HEK293 (cell line): ENCODE results near the gene SLITRK5.

Experiments used
- CTCF ChIP-seq: fragments of 450-650 bp; formaldehyde crosslinking; IDR thresholded peaks from 2 replicates; pipeline ENCODE4 v1.5.1; 2016; ENCODE audit warnings: missing biosample characterization, missing genetic modification characterization
- INSM2 ChIP-seq: fragments of 450-650 bp; formaldehyde crosslinking; IDR thresholded peaks from 2 replicates; pipeline ENCODE4 v1.5.1; 2016; ENCODE audit warnings: missing biosample characterization, missing genetic modification characterization
- MYNN ChIP-seq: fragments of 450-650 bp; formaldehyde crosslinking; IDR thresholded peaks from 2 replicates; pipeline ENCODE4 v1.5.1; 2016; ENCODE audit warnings: missing biosample characterization, missing genetic modification characterization, borderline replicate concordance
- TRIM28 ChIP-seq: IDR thresholded peaks from 2 replicates; pipeline ENCODE4 v1.6.1; 2011; ENCODE audit warnings: low read length, control low read depth, borderline replicate concordance
- ZBTB11 ChIP-seq: fragments of 450-650 bp; formaldehyde crosslinking; conservative IDR thresholded peaks from 2 replicates; pipeline ENCODE4 v1.5.1; 2016; ENCODE audit warnings: low read depth, missing biosample characterization, missing genetic modification characterization
- ZBTB8A ChIP-seq: fragments of 450-650 bp; formaldehyde crosslinking; IDR thresholded peaks from 2 replicates; pipeline ENCODE4 v1.5.1; 2016; ENCODE audit warnings: missing biosample characterization, missing genetic modification characterization
- ZIC2 ChIP-seq: fragments of 450-650 bp; formaldehyde crosslinking; IDR thresholded peaks from 2 replicates; pipeline ENCODE4 v1.5.1; 2016; ENCODE audit warnings: missing biosample characterization, missing genetic modification characterization
- ZNF10 ChIP-seq: fragments of 450-650 bp; formaldehyde crosslinking; IDR thresholded peaks from 2 replicates; pipeline ENCODE4 v1.5.1; 2017; ENCODE audit warnings: missing biosample characterization, missing genetic modification characterization
- ZNF214 ChIP-seq: fragments of 450-650 bp; formaldehyde crosslinking; IDR thresholded peaks from 2 replicates; pipeline ENCODE4 v1.5.1; 2017; ENCODE audit warnings: missing biosample characterization, mild to moderate bottlenecking, missing genetic modification characterization, borderline replicate concordance
- ZNF350 ChIP-seq: fragments of 450-650 bp; formaldehyde crosslinking; IDR thresholded peaks from 2 replicates; pipeline ENCODE4 v1.5.0; 2017; ENCODE audit warnings: missing biosample characterization, mild to moderate bottlenecking, missing genetic modification characterization
- ZNF394 ChIP-seq: fragments of 450-650 bp; formaldehyde crosslinking; IDR thresholded peaks from 2 replicates; pipeline ENCODE4 v1.5.1; 2016; ENCODE audit warnings: missing biosample characterization, missing genetic modification characterization, mild to moderate bottlenecking, moderate library complexity, borderline replicate concordance
- ZNF571 ChIP-seq: fragments of 450-650 bp; formaldehyde crosslinking; IDR thresholded peaks from 2 replicates; pipeline ENCODE4 v1.5.0; 2017; ENCODE audit warnings: missing biosample characterization, missing genetic modification characterization
- TF ChIP-seq, protein P1 (sequence below): fragments of 450-650 bp; formaldehyde crosslinking; IDR thresholded peaks from 2 replicates; pipeline ENCODE4 v1.5.1; 2016; ENCODE audit warnings: missing biosample characterization, missing genetic modification characterization
- TF ChIP-seq, protein P2 (sequence below): fragments of 450-650 bp; formaldehyde crosslinking; IDR thresholded peaks from 2 replicates; pipeline ENCODE4 v1.5.1; 2016; ENCODE audit warnings: missing biosample characterization, missing genetic modification characterization

GRCh38 chr13:87675851-87676250 is 4.7 kb downstream of the SLITRK5 start:
- TF ChIP-seq MYNN (no peak), ZBTB11 (tag by site-specific recombination) (no peak), CTCF (tag by site-specific recombination) (no peak), ZBTB8A (no peak), ZNF350 (tag by site-specific recombination) (no peak), ZIC2 (tag by site-specific recombination) (no peak), ZNF394 (tag by site-specific recombination) (no peak), INSM2 (tag by site-specific recombination) (no peak), ZNF571 (tag by site-specific recombination) (no peak), ZNF10 (tag by site-specific recombination) (no peak), TRIM28 (no peak), ZNF214 (tag by site-specific recombination) (no peak)
- TF ChIP-seq, protein P1, sequence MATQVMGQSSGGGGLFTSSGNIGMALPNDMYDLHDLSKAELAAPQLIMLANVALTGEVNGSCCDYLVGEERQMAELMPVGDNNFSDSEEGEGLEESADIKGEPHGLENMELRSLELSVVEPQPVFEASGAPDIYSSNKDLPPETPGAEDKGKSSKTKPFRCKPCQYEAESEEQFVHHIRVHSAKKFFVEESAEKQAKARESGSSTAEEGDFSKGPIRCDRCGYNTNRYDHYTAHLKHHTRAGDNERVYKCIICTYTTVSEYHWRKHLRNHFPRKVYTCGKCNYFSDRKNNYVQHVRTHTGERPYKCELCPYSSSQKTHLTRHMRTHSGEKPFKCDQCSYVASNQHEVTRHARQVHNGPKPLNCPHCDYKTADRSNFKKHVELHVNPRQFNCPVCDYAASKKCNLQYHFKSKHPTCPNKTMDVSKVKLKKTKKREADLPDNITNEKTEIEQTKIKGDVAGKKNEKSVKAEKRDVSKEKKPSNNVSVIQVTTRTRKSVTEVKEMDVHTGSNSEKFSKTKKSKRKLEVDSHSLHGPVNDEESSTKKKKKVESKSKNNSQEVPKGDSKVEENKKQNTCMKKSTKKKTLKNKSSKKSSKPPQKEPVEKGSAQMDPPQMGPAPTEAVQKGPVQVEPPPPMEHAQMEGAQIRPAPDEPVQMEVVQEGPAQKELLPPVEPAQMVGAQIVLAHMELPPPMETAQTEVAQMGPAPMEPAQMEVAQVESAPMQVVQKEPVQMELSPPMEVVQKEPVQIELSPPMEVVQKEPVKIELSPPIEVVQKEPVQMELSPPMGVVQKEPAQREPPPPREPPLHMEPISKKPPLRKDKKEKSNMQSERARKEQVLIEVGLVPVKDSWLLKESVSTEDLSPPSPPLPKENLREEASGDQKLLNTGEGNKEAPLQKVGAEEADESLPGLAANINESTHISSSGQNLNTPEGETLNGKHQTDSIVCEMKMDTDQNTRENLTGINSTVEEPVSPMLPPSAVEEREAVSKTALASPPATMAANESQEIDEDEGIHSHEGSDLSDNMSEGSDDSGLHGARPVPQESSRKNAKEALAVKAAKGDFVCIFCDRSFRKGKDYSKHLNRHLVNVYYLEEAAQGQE, result no peak
- TF ChIP-seq, protein P2, sequence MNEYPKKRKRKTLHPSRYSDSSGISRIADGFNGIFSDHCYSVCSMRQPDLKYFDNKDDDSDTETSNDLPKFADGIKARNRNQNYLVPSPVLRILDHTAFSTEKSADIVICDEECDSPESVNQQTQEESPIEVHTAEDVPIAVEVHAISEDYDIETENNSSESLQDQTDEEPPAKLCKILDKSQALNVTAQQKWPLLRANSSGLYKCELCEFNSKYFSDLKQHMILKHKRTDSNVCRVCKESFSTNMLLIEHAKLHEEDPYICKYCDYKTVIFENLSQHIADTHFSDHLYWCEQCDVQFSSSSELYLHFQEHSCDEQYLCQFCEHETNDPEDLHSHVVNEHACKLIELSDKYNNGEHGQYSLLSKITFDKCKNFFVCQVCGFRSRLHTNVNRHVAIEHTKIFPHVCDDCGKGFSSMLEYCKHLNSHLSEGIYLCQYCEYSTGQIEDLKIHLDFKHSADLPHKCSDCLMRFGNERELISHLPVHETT (tag by site-specific recombination), result no peak
